H9 (cell line): ENCODE results near the gene FHOD3. TPM values are rescaled to one million over a fixed set of nuclear protein-coding genes. Genes with fewer than 3 reads are reported as not detected.

ENCODE experiments used
- DNase-seq: peaks from one replicate; pipeline ENCODE4 v3.0.0-alpha.2; 2017
- H2AFZ ChIP-seq: one replicate; pipeline ENCODE4 v1.6.1; 2013; ENCODE audit warnings: mild to moderate bottlenecking, low read length, control low read depth, moderate library complexity
- H2AK5ac ChIP-seq: 2 replicates; pipeline ENCODE4 v1.6.1; 2013; ENCODE audit warnings: low read length, control low read depth, mixed read lengths; ENCODE audit not compliant: insufficient read length
- H2BK120ac ChIP-seq: one replicate; pipeline ENCODE4 v1.6.1; 2013; ENCODE audit warnings: low read depth, mild to moderate bottlenecking, low read length, control low read depth, inconsistent platforms; ENCODE audit not compliant: poor library complexity, severe bottlenecking
- H2BK12ac ChIP-seq: 2 replicates; pipeline ENCODE4 v1.6.1; 2013; ENCODE audit warnings: low read length, control low read depth, mixed read lengths, low read depth; ENCODE audit not compliant: insufficient read length
- H2BK15ac ChIP-seq: 2 replicates; pipeline ENCODE4 v1.6.1; 2013; ENCODE audit warnings: low read depth, low read length, control low read depth
- H2BK20ac ChIP-seq: one replicate; pipeline ENCODE4 v1.6.1; 2013; ENCODE audit warnings: low read depth, mild to moderate bottlenecking, low read length, control low read depth, inconsistent platforms; ENCODE audit not compliant: poor library complexity, severe bottlenecking
- H2BK5ac ChIP-seq: 2 replicates; pipeline ENCODE4 v1.6.1; 2013; ENCODE audit warnings: low read length, control low read depth, mixed read lengths; ENCODE audit not compliant: insufficient read length
- H3K14ac ChIP-seq: 2 replicates; pipeline ENCODE4 v1.6.1; 2013; ENCODE audit warnings: low read length, control low read depth; ENCODE audit not compliant: insufficient read depth
- H3K18ac ChIP-seq: 2 replicates; pipeline ENCODE4 v1.6.1; 2013; ENCODE audit warnings: low read depth, mild to moderate bottlenecking, mixed read lengths, low read length, control low read depth; ENCODE audit not compliant: insufficient read length
- H3K23ac ChIP-seq: 2 replicates; pipeline ENCODE4 v1.6.1; 2013; ENCODE audit warnings: low read length, control low read depth, mixed read lengths, low read depth; ENCODE audit not compliant: insufficient read length
- H3K23me2 ChIP-seq: 2 replicates; pipeline ENCODE4 v1.6.1; 2013; ENCODE audit warnings: low read depth, mild to moderate bottlenecking, mixed read lengths, low read length, control low read depth; ENCODE audit not compliant: insufficient read length, poor library complexity, severe bottlenecking
- H3K27ac ChIP-seq: 2 replicates; pipeline ENCODE4 v1.5.1; 2013; ENCODE audit warnings: low read length, control low read depth, mixed read lengths, low read depth; ENCODE audit not compliant: insufficient read length
- H3K27me3 ChIP-seq: 2 replicates; pipeline ENCODE4 v1.6.1; 2013; ENCODE audit warnings: low read length, control low read depth, inconsistent platforms; ENCODE audit not compliant: insufficient read depth
- H3K4ac ChIP-seq: 2 replicates; pipeline ENCODE4 v1.6.1; 2013; ENCODE audit warnings: low read depth, mild to moderate bottlenecking, control low read depth, inconsistent platforms, low read length, moderate library complexity
- H3K4me1 ChIP-seq: 2 replicates; pipeline ENCODE4 v1.6.1; 2013; ENCODE audit warnings: low read length, control low read depth, inconsistent platforms; ENCODE audit not compliant: insufficient read depth
- H3K4me2 ChIP-seq: 2 replicates; pipeline ENCODE4 v1.6.1; 2013; ENCODE audit warnings: low read length, control low read depth, mixed read lengths; ENCODE audit not compliant: insufficient read length, insufficient read depth
- H3K56ac ChIP-seq: 2 replicates; pipeline ENCODE4 v1.6.1; 2013; ENCODE audit warnings: low read depth, mild to moderate bottlenecking, mixed read lengths, low read length, control low read depth; ENCODE audit not compliant: insufficient read length
- H3K79me1 ChIP-seq: 2 replicates; pipeline ENCODE4 v1.6.1; 2013; ENCODE audit warnings: low read depth, mild to moderate bottlenecking, moderate library complexity, low read length, control low read depth, inconsistent platforms; ENCODE audit not compliant: insufficient read depth, poor library complexity, severe bottlenecking
- H3K79me2 ChIP-seq: 2 replicates; pipeline ENCODE4 v1.6.1; 2013; ENCODE audit warnings: low read length, control low read depth, inconsistent platforms; ENCODE audit not compliant: insufficient read depth
- H3K9ac ChIP-seq: 2 replicates; pipeline ENCODE4 v1.6.1; 2013; ENCODE audit warnings: low read length, control low read depth, mixed read lengths; ENCODE audit not compliant: insufficient read length; ENCODE audit errors: extremely low read depth
- H3K9me3 ChIP-seq: one replicate; pipeline ENCODE4 v1.6.1; 2013; ENCODE audit warnings: low read depth, low read length, inconsistent platforms; ENCODE audit not compliant: control insufficient read depth
- H3T11ph ChIP-seq: one replicate; pipeline ENCODE4 v1.6.1; 2013; ENCODE audit warnings: mild to moderate bottlenecking, low read length, control low read depth, inconsistent platforms
- H4K20me1 ChIP-seq: one replicate; pipeline ENCODE4 v1.6.1; 2013; ENCODE audit not compliant: control insufficient read depth, insufficient read length, insufficient read depth
- H4K5ac ChIP-seq: 2 replicates; pipeline ENCODE4 v1.6.1; 2013; ENCODE audit warnings: low read depth, mild to moderate bottlenecking, mixed read lengths, low read length, control low read depth; ENCODE audit not compliant: insufficient read length
- H4K8ac ChIP-seq: replicated peaks from 2 replicates; pipeline ENCODE4 v1.6.1; 2013; ENCODE audit warnings: low read length, control low read depth, mixed read lengths, low read depth; ENCODE audit not compliant: insufficient read length
- H4K91ac ChIP-seq: 2 replicates; pipeline ENCODE4 v1.6.1; 2013; ENCODE audit warnings: low read depth, mild to moderate bottlenecking, moderate library complexity, mixed read lengths, low read length, control low read depth; ENCODE audit not compliant: insufficient read length
- H3K27ac Mint-ChIP-seq, 3 experiments: 2 replicates in 2 of 3; 3 replicates in 1 of 3; pipeline ENCODE4 v1.8.0; 2020 to 2021; ENCODE audit warnings: mixed read lengths in 3 of 3, mild to moderate bottlenecking in 1 of 3, moderate library complexity in 1 of 3
- H3K27me3 Mint-ChIP-seq: 2 replicates; pipeline ENCODE4 v1.8.0; 2021; ENCODE audit warnings: low read depth, mild to moderate bottlenecking, moderate library complexity, mixed read lengths
- H3K36me3 Mint-ChIP-seq, 3 experiments: 2 replicates in 2 of 3; 3 replicates in 1 of 3; pipeline ENCODE4 v1.8.0; 2020 to 2021; ENCODE audit warnings: low read depth in 3 of 3, mixed read lengths in 3 of 3; ENCODE audit not compliant: insufficient read depth in 1 of 3
- H3K4me1 Mint-ChIP-seq, 2 experiments: 2 replicates each; pipeline ENCODE4 v1.8.0; 2020; ENCODE audit warnings: mixed read lengths in 2 of 2
- H3K4me3 Mint-ChIP-seq, 2 experiments: 2 replicates in 1 of 2; 3 replicates in 1 of 2; pipeline ENCODE4 v1.8.0; 2020 to 2021; ENCODE audit warnings: mild to moderate bottlenecking in 2 of 2, mixed read lengths in 2 of 2, moderate library complexity in 1 of 2
- H3K9me3 Mint-ChIP-seq, 2 experiments: 2 replicates in 1 of 2; 3 replicates in 1 of 2; pipeline ENCODE4 v1.8.0; 2020; ENCODE audit warnings: mild to moderate bottlenecking in 2 of 2, mixed read lengths in 2 of 2, moderate library complexity in 1 of 2
- CTCF ChIP-seq: fragments of 200-600 bp; sonication (generic); conservative IDR thresholded peaks from 3 replicates; pipeline ENCODE4 v1.8.0; 2021; ENCODE audit warnings: antibody characterized with exemption, mild to moderate bottlenecking
- WGBS: extraction: QIAGEN DNeasy Blood & Tissue Kit; methylation state at CpG from one replicate; pipeline ENCODE4 v1.1.7; 2013; ENCODE audit warnings: missing lambda C conversion rate, low lambda C conversion rate, mixed read lengths; ENCODE audit not compliant: insufficient read length; ENCODE audit errors: extremely low coverage; 5-methylcytosine and 5-hydroxymethylcytosine counted together
- total RNA-seq: library from RNA; stranded (reverse); gene quantifications from 2 replicates; pipeline ENCODE4 v1.2.1, GENCODE V29; 2021

FHOD3 gene
- total RNA-seq, 1 experiment from 2014 or later, result 8.0 TPM

- no peak overlapping the region for H2BK5ac ChIP-seq
- H2BK120ac ChIP-seq, result no peak overlapping the region
- no peak overlapping the region for H2AFZ ChIP-seq
- no peak overlapping the region for H4K91ac ChIP-seq
- TF ChIP-seq CTCF, result no peak
- no peak overlapping the region for H3K56ac ChIP-seq
- no peaks in the 10 kb centered on the region for H3K23me2 ChIP-seq
- H3K4me1 ChIP-seq, result no peaks in the 10 kb centered on the region
- Mint-ChIP-seq H3K27ac (no peak overlapping the region), H3K9me3 (no peaks in the 10 kb centered on the region; a peak in 1 of 5 replicates), H3K36me3 (peaks cover 0 to 4% (median 0%) of the 10 kb centered on the region in 3 experiments; a peak in 1 of 7 replicates), H3K4me1 (no peaks in the 10 kb centered on the region), H3K27me3 (peaks cover 8% of the 10 kb centered on the region), H3K4me3 (no peak overlapping the region)
- no peaks in the 10 kb centered on the region for H3K79me2 ChIP-seq
- H2BK20ac ChIP-seq, result no peak overlapping the region
- H3K18ac ChIP-seq, result no peak overlapping the region
- H2BK12ac ChIP-seq, result no peak overlapping the region
- H4K20me1 ChIP-seq, result no peaks in the 10 kb centered on the region
- H3K79me1 ChIP-seq, result no peaks in the 10 kb centered on the region
- no peak overlapping the region for H3K23ac ChIP-seq
- no CpG with 5 or more reads among the region's 1 CpG for WGBS
- H3K27ac ChIP-seq, result no peak overlapping the region
- no peak overlapping the region for H3K14ac ChIP-seq
- H3K27me3 ChIP-seq, result no peaks in the 10 kb centered on the region
- H3K4me2 ChIP-seq, result no peak overlapping the region
- H2BK15ac ChIP-seq, result no peak overlapping the region
- DNase-seq, result no peak
- H2AK5ac ChIP-seq, result no peak overlapping the region
- no peak overlapping the region for H3K9ac ChIP-seq
- H4K5ac ChIP-seq, result no peak overlapping the region
- no peak overlapping the region for H4K8ac ChIP-seq
- H3T11ph ChIP-seq, result no peak overlapping the region
- H3K9me3 ChIP-seq, result no peaks in the 10 kb centered on the region
- H3K4ac ChIP-seq, result no peak overlapping the region
Measured at GRCh38 chr18:36275561-36275960, 22.0 kb upstream of the FHOD3 start.
